ENCODE data around the gene TRPM2.

GRCh38 chr21:44317871-44318270 is 35.5 kb upstream of the TRPM2 start:
- TF ChIP-seq CTCF (IDR thresholded peaks at IDR 0.05) (no peak), POLR2A (IDR thresholded peaks at IDR 0.05) (no peak)
